GM19023 (cell line): ENCODE results near the gene UNC93B1.
"Not testable (repeated sequence)": the region's sequence is repeated elsewhere in the genome, so short reads cannot be mapped to it uniquely, and the experiment has no call there.

Experiments used
- ATAC-seq: cut with Tn5 transposase; IDR thresholded peaks from one replicate; pipeline ENCODE4 v1.9.1; 2021; ENCODE audit warnings: mild to moderate bottlenecking, moderate library complexity; ENCODE audit not compliant: unreplicated experiment

Gene UNC93B1

DNA sequence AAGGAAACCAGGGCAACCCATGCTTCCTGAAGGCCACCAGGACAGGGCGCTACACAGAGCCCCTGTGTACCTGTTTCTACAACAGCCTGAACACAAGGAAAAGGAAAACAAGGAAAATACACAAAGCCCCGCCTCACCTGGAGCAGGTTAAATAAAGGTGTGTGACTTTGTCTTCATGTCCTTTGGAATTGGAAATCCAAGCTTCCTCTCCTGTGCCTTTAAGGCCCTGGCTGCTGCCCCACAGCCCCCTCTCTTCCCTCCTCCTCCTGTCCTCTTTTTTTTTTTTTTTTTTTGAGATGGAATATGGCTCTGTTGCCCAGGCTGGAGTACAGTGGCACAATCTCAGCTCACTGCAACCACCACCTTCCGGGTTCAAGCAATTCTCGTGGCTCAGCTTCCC lies 57.5 kb downstream of the UNC93B1 start:
- not testable (repeated sequence) for ATAC-seq

DNA sequence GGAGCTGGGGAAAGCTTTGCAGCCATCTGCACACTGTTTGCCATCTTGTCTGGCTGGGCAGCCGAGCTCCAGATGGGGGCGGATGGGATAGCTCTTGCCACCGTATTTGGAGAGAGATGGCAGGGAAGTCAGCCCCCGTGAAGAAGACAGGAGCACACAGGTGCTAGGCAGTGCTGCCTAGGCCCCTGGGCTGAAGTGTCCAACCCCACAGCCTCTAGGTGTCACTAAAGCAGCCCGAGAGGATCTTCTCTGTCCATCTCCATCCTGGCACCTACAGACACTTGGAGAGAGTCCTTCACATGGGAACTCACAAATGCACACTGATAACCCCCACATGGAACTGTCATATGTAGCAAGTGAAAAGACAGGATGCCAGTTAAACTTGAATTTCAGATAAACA lies 60.5 kb downstream of the UNC93B1 start:
- not testable (repeated sequence) for ATAC-seq
